GM18517 (cell line): ENCODE results near the gene UBIAD1.

ENCODE experiments used
- ATAC-seq: cut with Tn5 transposase; IDR thresholded peaks from one replicate; pipeline ENCODE4 v1.9.1; 2021; ENCODE audit warnings: mild to moderate bottlenecking, moderate library complexity; ENCODE audit not compliant: unreplicated experiment

UBIAD1 gene

DNA sequence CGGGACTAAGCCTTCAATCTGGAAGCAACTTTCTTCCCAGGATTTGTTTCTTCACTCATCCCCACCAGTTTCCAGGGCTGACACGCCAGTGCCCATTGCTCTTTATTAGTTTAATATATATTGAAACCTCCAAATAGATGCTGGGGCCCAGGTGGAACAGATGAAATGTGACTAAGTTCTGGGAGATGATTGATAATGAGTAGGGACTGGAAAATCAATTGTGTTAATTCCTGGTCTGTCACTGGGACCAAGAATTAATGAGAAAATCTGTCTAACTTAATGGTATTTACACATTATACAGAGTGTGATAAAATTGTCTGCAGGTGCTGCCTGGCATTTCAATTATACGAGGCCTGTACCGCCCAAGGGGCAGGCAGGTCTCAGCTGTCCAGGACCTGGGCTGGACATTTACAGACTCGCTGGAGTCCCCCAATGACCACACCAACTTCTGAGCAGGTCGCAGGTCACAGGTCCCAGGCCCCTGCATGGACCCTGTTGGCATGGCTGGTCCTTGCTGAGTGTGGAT, 35.8 kb downstream of the UBIAD1 start:
- ATAC-seq = no peak

DNA sequence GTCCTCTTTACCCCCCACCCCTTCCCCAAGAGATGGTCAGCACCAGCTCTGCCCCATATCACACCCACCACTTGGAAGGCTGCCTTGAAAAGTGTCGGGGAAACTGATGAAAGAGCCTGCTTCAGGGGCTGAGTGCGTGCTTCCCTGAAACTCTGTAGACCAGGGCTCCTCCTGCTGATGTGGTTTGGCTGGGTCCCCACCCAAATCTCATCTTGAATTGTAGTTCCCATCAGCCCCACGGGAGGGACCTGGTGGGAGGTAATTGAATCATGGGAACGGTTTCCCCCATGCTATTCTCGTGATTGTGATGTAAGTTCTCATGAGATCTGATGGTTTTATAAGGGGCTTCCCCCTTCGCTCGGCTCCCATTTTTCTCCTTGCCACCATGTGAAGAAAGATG, 36.4 kb downstream of the UBIAD1 start:
- ATAC-seq = no peak

GRCh38 chr1:11311816-11312755, 39.1 kb downstream of the UBIAD1 start:
- no peak for ATAC-seq

DNA sequence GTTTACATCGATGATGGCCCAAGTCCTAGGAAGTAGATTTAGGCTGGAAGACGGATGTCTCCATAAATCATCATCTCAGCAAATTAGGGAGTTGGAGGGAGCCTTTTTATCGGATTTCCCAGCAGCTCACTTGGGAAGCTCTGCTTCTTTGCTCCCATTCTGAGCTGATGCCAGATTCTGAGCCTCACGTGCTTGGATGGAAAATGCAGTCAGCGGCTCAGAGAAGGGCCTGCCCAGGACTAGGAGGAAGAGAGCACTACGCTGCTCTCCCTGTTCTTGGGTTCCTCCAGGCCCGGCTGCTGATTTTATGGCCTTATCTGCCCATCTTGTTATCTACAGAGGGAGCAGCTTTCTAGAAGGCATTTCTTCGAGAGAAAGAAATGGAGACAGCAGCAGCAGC, 42.0 kb downstream of the UBIAD1 start:
- no peak for ATAC-seq

GRCh38 chr1:11316701-11317100, 43.7 kb downstream of the UBIAD1 start:
- ATAC-seq = no peak

- no peak for ATAC-seq
These were observed 46.0 kb downstream of the UBIAD1 start for GRCh38 chr1:11318982-11319381.

DNA sequence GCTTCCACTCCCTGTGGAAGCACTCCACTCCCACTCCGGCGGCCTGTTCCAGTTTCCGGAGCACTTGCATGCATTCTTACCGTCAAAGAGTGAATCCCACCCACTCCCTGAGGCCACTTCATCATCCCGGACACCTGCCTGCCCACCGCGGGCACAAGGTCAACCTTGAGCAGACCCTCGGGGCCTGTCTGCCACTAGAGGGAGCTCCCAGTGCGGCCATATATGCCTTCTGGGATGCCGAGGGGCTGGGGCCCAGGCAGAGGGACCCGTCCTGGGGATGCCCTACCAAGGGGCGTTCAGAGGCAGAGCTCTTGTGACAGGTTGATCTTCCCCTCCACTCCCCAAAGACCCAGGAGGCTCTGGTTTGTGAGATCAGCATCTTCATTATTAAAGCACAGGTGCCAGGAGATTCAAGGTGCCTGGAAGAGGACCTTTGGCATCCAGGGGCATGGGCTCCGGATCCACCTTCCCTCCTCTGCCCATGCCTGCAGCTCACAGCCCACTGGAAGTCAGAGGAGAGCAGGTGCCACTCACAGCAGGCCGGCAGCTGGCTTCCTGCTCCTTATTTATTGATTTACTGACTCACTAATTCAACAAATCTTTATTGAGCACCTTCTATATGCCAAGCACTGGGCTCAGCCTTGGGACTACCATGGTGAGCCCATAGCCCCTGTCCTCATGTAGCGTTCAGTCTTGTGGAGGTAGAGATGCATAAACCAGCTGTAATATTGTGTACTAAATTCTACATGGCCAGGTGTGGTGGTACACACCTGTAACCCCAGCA, 47.3 kb downstream of the UBIAD1 start:
- no peak for ATAC-seq

GRCh38 chr1:11321656-11322491, 48.9 kb downstream of the UBIAD1 start:
- no peak for ATAC-seq

GRCh38 chr1:11324567-11325165, 51.7 kb downstream of the UBIAD1 start:
- no peak for ATAC-seq

GRCh38 chr1:11326070-11326469, 53.1 kb downstream of the UBIAD1 start:
- ATAC-seq = no peak

- ATAC-seq = no peak
These were observed 55.4 kb downstream of the UBIAD1 start for GRCh38 chr1:11328444-11328843.

DNA sequence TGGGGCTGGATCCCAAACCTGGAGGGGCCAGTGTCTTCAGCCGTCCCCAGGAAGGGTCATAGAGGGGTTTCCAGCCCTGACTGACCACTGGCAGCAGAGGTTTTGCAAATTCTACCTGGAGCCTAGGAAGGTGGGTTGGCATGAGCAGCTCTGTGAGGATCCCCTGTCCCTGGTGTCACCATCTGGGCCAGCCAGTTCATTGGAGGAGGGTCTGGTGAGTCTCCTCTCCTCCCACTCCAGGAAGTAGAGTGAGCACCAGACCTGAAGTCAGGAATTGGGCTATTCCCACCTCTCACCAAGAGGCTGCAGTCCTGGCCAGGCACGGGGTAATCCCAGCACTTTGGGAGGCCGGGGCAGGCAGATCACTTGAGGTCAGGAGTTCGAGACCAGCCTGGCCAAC, 57.4 kb downstream of the UBIAD1 start:
- no peak for ATAC-seq

- no peak for ATAC-seq
These were observed 58.3 kb downstream of the UBIAD1 start for GRCh38 chr1:11331036-11331944.

DNA sequence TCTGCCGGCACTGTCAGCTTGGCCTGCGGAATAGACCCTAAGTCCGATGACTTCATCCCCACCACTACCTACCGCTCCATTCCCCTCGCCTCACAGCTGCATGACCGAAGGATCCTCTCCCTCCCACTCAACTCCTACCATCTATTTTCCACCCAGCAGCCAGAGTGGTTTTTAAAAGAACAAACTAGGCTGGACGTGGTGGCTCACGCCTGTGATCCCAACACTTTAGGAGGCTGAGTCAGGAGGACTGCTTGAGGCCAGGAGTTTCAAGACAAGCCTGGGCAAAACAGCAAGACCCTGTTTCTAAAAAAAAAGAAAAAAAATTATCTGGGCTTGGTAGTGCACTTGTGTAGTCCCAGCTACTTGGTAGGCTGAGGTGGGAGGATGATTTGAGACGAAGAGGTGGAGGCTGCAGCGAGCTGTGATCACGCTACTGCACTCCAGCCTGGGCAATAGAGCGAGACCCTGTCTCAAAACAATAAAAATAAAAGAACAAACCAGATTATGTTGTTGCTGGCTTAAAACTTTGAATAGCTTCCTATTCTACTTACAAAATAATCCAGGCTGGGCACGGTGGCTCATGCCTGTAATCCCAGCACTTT, 59.0 kb downstream of the UBIAD1 start:
- ATAC-seq = no peak

DNA sequence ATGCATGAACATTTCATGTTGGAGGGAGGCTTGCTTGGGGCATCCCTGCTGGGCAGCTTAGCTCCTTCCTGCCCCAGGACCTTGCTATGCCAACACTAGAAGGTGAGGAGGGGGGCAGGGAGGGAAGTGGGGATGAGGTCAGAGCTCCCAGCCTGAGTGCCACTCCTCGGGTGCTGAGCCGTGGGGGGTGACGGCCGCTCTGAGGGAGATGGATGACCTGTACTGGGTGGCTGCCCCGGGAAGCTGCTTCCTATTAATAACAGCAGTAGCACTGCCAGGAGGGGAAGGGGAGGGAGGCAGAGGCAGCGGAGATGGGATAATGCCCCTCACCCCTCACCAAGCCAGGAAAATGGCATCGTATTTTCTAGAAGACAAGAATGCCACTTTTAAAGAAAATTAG, 60.6 kb downstream of the UBIAD1 start:
- no peak for ATAC-seq

DNA sequence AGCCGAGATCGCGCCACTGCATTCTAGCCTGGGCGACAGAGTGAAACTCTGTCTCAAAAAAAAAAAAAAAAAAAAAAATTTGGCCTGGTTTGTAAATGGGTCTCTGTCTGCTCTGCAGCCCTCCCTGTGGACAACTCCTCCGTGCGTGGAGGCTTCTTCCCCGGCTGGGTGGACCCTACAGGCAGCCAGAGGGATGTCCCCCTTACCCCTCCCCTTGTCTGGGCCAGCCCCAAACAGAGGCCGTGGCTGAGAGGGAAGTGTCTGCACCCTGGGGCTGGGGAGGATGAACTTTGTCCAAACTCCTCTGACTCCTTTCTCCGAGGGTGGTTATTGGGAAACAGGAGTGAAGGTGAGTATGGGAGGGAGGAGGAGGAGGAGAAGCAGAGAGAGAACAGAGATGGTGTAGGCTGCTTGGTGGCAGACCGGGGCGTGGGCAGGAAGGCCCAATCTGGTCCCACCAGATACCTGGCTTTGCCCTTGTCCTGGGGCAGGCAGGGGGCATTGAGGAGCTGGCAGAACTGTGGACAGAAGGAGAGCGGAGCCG, 61.3 kb downstream of the UBIAD1 start:
- ATAC-seq = no peak

- ATAC-seq = no peak
These were observed 61.8 kb downstream of the UBIAD1 start for GRCh38 chr1:11334821-11335220.

DNA sequence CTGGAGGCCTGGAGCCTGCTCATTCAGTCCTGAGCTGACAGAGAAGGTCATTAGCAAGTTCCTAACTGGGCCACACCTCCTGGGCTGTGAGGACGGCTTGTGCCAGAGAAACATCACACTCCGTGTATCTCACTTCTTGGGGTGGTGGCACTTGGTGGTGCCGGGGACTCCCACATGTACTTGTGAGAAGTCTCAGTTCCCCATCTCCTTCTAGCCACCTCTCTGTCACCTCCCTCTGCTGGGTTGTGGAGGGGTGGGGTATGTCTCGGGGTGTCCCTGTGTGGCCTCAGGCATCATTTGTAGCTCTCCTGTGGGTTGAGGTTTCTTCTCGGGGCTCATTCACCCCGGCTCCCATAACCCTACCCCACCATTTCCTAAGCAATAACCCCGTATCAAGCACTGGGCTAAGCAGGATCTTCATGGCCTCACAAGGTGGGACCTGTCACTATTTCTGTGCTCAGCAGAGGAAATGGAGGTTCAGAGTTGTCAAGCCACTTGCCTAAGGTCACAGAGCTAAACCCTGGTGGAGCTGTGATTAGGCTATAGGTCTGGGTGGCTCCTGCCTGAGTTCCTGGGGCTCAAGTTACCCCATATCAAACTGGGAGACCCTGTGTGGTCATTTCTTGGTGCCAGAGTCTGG, 62.5 kb downstream of the UBIAD1 start:
- peak; percentile 79 for ATAC-seq
